IMR-90 (cell line): Measurements from ENCODE around the gene EXT2.

Experiments
- BHLHE40 ChIP-seq: fragments of 150-350 bp; IDR thresholded peaks from 2 replicates; pipeline ENCODE4 v1.6.1; 2016; ENCODE audit warnings: mild to moderate bottlenecking, low read depth, low read length
- CEBPB ChIP-seq: IDR thresholded peaks from 2 replicates; pipeline ENCODE4 v1.6.1; 2012; ENCODE audit warnings: low read depth, low read length, improper control_type of control experiment
- MAFK ChIP-seq: IDR thresholded peaks from 2 replicates; pipeline ENCODE4 v1.6.1; 2012; ENCODE audit warnings: low read depth, low read length, improper control_type of control experiment
- MXI1 ChIP-seq: IDR thresholded peaks from 2 replicates; pipeline ENCODE4 v1.6.1; 2012; ENCODE audit warnings: low read depth, mild to moderate bottlenecking, low read length, moderate library complexity, borderline replicate concordance
- POLR2A ChIP-seq: IDR thresholded peaks from 2 replicates; pipeline ENCODE4 v1.6.1; 2012; ENCODE audit warnings: mild to moderate bottlenecking, low read depth, low read length
- RAD21 ChIP-seq: IDR thresholded peaks from 2 replicates; pipeline ENCODE4 v1.6.1; 2012; ENCODE audit warnings: low read length, improper control_type of control experiment
- SMC3 ChIP-seq: fragments of 150-350 bp; IDR thresholded peaks from 2 replicates; pipeline ENCODE4 v1.6.1; 2016; ENCODE audit warnings: low read depth, mild to moderate bottlenecking, antibody characterized with exemption, low read length, moderate library complexity
- TF ChIP-seq, protein P1 (sequence below): conservative IDR thresholded peaks from 2 replicates; pipeline ENCODE4 v1.5.1; 2012; ENCODE audit warnings: mild to moderate bottlenecking, low read depth, low read length, improper control_type of control experiment
- TF ChIP-seq, protein P2 (sequence below): fragments of 150-350 bp; IDR thresholded peaks from 2 replicates; pipeline ENCODE4 v1.6.1; 2017; ENCODE audit warnings: mild to moderate bottlenecking, antibody characterized with exemption, low read length, low read depth
- TF ChIP-seq, protein P3 (sequence below): fragments of 150-350 bp; IDR thresholded peaks from 2 replicates; pipeline ENCODE4 v1.6.1; 2016; ENCODE audit warnings: low read depth, mild to moderate bottlenecking, low read length, moderate library complexity, borderline replicate concordance

DNA sequence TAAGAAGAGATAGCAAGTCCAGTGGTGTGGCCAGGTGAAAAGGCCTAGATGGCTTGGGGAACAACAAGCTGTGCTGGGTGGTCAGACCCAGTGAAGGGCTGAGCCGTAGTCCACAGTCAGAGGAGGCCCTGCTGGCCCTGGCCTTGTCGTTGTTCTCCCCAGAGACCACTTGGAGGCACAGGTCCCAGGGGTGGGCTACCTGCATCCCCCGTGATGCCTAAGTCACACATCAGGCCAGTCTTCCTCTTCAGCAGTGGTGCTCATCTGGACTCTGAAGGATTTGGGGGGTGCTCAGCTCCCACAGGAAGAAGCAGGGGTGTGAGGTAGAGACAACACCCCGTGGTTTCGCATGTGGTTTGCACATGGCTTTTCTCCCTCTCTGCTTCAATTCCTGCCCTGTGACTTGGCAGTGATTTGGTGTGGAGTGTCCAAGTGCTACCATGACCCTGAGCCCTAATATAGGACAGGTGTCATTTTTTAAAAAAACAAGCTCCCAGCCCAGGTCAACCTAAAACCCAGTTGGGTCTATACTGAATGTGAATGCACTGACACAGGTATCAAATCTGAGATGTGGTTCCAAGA, 163.5 kb downstream of the EXT2 start:
- no peak for TF ChIP-seq SMC3
- TF ChIP-seq POLR2A = no peak
- TF ChIP-seq, protein P1, sequence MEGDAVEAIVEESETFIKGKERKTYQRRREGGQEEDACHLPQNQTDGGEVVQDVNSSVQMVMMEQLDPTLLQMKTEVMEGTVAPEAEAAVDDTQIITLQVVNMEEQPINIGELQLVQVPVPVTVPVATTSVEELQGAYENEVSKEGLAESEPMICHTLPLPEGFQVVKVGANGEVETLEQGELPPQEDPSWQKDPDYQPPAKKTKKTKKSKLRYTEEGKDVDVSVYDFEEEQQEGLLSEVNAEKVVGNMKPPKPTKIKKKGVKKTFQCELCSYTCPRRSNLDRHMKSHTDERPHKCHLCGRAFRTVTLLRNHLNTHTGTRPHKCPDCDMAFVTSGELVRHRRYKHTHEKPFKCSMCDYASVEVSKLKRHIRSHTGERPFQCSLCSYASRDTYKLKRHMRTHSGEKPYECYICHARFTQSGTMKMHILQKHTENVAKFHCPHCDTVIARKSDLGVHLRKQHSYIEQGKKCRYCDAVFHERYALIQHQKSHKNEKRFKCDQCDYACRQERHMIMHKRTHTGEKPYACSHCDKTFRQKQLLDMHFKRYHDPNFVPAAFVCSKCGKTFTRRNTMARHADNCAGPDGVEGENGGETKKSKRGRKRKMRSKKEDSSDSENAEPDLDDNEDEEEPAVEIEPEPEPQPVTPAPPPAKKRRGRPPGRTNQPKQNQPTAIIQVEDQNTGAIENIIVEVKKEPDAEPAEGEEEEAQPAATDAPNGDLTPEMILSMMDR = no peak
- TF ChIP-seq, protein P2, sequence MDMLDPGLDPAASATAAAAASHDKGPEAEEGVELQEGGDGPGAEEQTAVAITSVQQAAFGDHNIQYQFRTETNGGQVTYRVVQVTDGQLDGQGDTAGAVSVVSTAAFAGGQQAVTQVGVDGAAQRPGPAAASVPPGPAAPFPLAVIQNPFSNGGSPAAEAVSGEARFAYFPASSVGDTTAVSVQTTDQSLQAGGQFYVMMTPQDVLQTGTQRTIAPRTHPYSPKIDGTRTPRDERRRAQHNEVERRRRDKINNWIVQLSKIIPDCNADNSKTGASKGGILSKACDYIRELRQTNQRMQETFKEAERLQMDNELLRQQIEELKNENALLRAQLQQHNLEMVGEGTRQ = no peak
- no peak for TF ChIP-seq CEBPB
- no peak for TF ChIP-seq BHLHE40
- no peak for TF ChIP-seq MAFK
- TF ChIP-seq MXI1 = no peak
- no peak for TF ChIP-seq RAD21
- TF ChIP-seq, protein P3, sequence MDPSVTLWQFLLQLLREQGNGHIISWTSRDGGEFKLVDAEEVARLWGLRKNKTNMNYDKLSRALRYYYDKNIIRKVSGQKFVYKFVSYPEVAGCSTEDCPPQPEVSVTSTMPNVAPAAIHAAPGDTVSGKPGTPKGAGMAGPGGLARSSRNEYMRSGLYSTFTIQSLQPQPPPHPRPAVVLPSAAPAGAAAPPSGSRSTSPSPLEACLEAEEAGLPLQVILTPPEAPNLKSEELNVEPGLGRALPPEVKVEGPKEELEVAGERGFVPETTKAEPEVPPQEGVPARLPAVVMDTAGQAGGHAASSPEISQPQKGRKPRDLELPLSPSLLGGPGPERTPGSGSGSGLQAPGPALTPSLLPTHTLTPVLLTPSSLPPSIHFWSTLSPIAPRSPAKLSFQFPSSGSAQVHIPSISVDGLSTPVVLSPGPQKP = no peak
